ENCODE data around the gene GALNT13. TPM values are rescaled to one million over a fixed set of nuclear protein-coding genes. Genes with fewer than 3 reads are reported as not detected.

Gene GALNT13
- total RNA-seq, 1 donor from 2014 or later, result 0.52 TPM

- DNase-seq (ENCODE audit: low read depth), result no peak
- no peak overlapping the region for H3K4me3 ChIP-seq (ENCODE audit: low read depth, low read length)
- TF ChIP-seq CTCF (conservative IDR thresholded peaks at IDR 0.05; ENCODE audit: low read depth, low read length), result no peak
These were observed 422.1 kb downstream of the GALNT13 start for GRCh38 chr2:154293864-154294263.

GRCh38 chr2:154306266-154306970 lies 434.7 kb downstream of the GALNT13 start:
- no peak for TF ChIP-seq CTCF (conservative IDR thresholded peaks at IDR 0.05; ENCODE audit: low read depth, low read length)
- no peak overlapping the region for H3K4me3 ChIP-seq (ENCODE audit: low read depth, low read length)

GRCh38 chr2:154307007-154307406 lies 435.3 kb downstream of the GALNT13 start:
- TF ChIP-seq CTCF (conservative IDR thresholded peaks at IDR 0.05; ENCODE audit: low read depth, low read length), result no peak
- H3K4me3 ChIP-seq (ENCODE audit: low read depth, low read length), result no peak overlapping the region
- DNase-seq (ENCODE audit: low read depth), result no peak

More at GRCh38 chr2:154306266-154306970, 434.7 kb downstream of the GALNT13 start:
- no peak for DNase-seq (ENCODE audit: low read depth)

GRCh38 chr2:154324601-154325000 lies 452.9 kb downstream of the GALNT13 start:
- no peak overlapping the region for H3K4me3 ChIP-seq (ENCODE audit: low read depth, low read length)
- TF ChIP-seq CTCF (conservative IDR thresholded peaks at IDR 0.05; ENCODE audit: low read depth, low read length), result no peak
- DNase-seq (ENCODE audit: low read depth), result no peak

- no peak for DNase-seq (ENCODE audit: low read depth)
- TF ChIP-seq CTCF (conservative IDR thresholded peaks at IDR 0.05; ENCODE audit: low read depth, low read length), result no peak
- no peak overlapping the region for H3K4me3 ChIP-seq (ENCODE audit: low read depth, low read length)
These were observed 457.8 kb downstream of the GALNT13 start for GRCh38 chr2:154329510-154329909.

GRCh38 chr2:154331784-154332183 lies 460.1 kb downstream of the GALNT13 start:
- DNase-seq (ENCODE audit: low read depth), result no peak
- H3K4me3 ChIP-seq (ENCODE audit: low read depth, low read length), result no peak overlapping the region
- TF ChIP-seq CTCF (conservative IDR thresholded peaks at IDR 0.05; ENCODE audit: low read depth, low read length), result no peak

- TF ChIP-seq CTCF (conservative IDR thresholded peaks at IDR 0.05; ENCODE audit: low read depth, low read length), result no peak
- no peak for DNase-seq (ENCODE audit: low read depth)
- no peak overlapping the region for H3K4me3 ChIP-seq (ENCODE audit: low read depth, low read length)
These were observed 464.5 kb downstream of the GALNT13 start for GRCh38 chr2:154336201-154336600.
